HG03354 (cell line): ENCODE data around the gene USP37.

Experiments used
- ATAC-seq: cut with Tn5 transposase; IDR thresholded peaks from one replicate; pipeline ENCODE4 v1.9.1; 2021; ENCODE audit warnings: mild to moderate bottlenecking; ENCODE audit not compliant: unreplicated experiment, poor library complexity, severe bottlenecking

The USP37 gene

GRCh38 chr2:218437969-218438368, 130.2 kb downstream of the USP37 start:
- ATAC-seq, result no peak

- no peak for ATAC-seq
These were observed 131.2 kb downstream of the USP37 start for GRCh38 chr2:218436992-218437391.

GRCh38 chr2:218435003-218435982, 132.9 kb downstream of the USP37 start:
- ATAC-seq, result no peak

- ATAC-seq, result no peak
These were observed 133.7 kb downstream of the USP37 start for GRCh38 chr2:218434456-218434855.

DNA sequence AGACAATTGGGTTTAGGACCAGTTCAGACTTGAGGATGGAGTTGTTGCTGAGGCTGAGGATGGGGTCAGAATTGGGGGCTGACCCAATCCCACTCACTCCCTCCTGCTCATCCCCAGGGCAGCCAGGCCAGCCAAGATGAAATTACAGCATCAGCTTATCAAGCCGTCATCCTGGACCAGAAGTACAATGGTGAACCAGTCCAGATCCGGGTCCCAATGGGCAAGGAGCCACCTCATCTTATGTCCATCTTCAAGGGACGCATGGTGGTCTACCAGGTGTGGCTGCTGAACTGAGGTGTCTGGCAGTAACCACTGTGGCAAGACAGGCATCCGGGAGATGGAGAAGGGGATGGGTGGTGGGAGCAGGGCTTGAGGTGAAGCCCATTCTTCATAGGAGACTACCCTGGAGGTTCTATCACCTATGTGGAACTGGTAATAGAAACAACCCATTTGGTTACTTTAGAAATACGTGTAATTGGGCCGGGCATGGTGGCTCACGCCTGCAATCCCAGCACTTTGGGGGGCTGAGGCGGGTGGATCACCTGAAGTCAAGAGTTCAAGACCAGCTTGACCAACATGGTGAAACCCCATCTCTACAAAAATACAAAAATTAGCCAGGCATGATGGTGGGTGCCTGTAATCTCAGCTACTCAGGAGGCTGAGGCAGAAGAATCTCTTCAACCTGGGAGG, 135.3 kb downstream of the USP37 start:
- ATAC-seq, result no peak

DNA sequence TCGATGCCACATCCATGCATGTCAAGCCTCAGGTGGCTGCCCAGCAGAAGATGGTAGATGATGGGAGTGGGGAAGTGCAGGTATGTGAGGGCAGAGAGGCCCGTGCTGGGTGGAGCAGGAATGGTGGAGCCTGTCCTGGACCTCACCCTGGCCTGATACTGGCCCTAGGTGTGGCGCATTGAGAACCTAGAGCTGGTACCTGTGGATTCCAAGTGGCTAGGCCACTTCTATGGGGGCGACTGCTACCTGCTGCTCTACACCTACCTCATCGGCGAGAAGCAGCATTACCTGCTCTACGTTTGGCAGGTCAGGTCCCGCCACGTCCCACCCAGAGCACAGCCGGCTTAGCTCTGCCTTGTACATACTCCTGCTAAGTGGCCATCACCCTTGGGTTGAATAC, 136.3 kb downstream of the USP37 start:
- no peak for ATAC-seq

GRCh38 chr2:218430721-218431120, 137.4 kb downstream of the USP37 start:
- ATAC-seq, result no peak

- no peak for ATAC-seq
These were observed 138.0 kb downstream of the USP37 start for GRCh38 chr2:218429911-218430692.

DNA sequence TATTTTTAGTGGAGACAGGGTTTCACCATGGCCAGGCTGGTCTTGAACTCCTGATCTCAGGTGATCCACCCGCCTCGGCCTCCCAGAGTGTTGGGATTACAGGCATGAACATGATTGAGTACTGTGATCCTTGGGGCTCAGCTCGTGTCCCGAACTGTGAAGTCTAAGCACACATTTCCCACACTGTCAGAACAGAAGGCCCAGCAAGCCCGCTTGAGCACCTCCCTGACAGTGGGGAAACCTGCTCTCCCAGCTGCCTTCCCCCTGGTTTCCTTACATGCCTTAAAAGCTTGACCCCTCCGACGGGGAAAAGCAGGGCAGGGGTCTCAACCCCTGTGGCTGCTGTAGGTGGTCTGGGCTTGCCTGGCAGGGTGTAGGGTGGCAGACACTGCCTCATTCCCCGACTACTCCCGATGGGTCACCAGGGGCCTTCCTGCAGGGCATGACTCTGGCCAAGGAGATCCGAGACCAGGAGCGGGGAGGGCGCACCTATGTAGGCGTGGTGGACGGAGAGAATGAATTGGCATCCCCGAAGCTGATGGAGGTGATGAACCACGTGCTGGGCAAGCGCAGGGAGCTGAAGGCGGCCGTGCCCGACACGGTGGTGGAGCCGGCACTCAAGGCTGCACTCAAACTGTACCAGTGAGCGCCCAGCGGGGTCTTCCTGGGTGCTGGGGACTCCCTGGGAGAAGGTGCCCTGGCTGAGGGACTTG, 139.1 kb downstream of the USP37 start:
- ATAC-seq, result no peak

DNA sequence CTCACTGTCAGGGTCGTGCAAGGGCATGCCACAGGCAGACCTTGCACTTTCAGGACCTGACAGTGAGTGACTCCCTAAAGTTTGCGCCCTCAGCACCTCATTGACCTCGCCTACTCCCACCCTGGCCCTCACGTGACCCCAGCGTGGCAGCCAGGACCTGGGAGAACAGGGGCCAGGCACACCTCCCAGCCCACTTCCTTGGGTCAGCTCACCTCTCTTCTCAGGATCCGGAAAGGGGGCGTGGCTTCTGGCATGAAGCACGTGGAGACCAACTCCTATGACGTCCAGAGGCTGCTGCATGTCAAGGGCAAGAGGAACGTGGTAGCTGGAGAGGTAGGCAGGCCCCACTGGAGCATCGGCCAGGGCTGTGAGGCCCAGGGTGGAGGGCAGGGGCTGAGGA, 140.4 kb downstream of the USP37 start:
- ATAC-seq, result no peak

GRCh38 chr2:218425531-218425930, 142.6 kb downstream of the USP37 start:
- ATAC-seq, result no peak

DNA sequence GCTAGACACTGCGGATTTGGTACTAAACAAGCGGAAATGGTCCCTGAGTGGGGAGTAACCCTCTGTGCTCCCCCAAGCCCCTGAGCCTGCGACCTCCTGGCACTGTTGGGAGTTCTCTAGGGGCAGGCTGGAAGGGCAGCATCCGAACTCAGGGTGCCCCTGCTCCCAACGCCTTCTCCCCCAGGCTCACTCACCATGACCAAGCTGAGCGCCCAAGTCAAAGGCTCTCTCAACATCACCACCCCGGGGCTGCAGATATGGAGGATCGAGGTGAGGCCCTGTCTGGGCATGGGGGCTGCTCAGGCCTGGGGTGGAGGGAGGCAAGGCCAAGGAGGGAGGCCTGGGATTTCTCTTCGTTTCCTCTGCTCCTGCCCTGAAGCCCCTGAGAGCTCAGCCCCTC, 144.6 kb downstream of the USP37 start:
- ATAC-seq, result no peak

DNA sequence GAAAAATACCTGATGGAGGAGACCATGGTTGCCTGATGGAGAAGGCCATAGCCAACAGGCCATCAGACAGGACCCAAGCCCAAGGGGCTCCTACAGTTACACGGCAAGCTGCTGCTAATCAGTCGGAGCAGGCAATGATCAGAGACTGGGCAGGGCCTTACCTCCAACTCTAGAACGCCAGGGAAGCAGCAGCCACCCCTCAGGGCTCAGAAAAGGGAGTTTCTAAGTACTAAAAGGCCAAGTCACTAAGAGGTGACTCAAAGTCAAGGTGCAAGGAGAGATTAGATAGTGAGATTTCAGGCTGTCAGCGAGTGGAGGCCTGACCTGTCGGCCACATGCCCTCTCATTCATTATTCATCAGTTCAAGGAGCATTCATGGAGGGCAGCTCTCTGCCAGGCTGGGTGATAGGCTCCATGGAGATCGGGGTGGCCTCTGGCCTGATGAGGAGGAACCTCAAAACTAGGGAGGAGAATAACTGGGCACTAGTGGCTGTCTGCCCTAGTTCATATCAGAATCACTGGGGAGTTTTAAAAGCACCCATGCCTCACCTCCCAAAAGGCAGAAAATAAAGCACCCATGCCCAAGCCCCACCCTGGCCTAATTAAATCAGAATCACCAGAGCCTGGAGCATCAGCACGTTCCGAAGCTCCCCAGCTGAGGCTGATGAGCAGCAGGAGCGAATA, 145.6 kb downstream of the USP37 start:
- ATAC-seq, result no peak

DNA sequence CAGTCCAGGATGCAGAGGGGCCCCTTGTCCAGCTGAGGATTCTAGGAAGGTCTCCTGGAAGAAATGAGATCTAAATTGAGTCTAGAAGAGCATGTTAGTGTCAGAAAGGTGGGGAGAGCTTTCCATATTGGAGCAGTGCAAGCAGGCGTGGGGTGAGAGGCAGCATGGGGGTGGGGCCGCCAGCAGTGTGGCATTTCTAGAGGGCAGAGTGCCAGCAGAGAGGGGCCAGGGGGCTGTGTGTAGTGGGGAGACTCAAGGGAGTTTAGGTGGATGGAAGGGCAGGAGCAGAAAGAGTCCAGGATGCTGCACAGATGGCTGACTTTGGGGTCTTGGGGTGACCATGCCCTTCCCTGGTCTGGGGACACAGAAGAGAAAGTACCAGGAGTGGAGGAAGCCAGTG, 147.1 kb downstream of the USP37 start:
- no peak for ATAC-seq

DNA sequence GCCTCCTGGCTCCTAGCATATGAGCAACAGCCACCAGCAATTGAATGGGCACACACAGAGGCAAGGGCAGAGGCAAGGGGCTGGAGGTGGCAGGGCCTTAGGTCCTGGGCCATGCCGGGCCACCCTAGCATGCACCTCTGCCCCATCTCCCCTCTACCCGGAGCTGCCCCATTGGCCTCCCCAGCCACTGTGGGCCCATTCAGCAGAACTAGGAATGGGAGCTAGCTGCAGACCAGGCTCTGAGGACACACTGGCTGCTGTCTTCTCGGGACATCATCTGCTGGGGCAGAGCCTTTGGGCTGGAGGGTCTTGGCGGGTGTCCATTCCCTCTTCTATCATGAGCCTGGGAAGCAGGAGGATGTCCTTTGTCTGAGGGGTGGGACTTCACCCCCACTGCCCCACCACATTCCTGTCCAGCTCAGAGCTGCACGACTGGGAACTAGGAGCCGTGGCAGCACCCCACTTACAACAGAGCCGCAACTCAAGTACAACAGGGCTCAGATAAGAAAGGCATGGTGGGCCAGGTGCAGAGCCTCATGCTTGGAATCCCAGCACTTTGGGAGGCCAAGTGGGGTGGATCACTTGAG, 148.4 kb downstream of the USP37 start:
- ATAC-seq, result no peak

DNA sequence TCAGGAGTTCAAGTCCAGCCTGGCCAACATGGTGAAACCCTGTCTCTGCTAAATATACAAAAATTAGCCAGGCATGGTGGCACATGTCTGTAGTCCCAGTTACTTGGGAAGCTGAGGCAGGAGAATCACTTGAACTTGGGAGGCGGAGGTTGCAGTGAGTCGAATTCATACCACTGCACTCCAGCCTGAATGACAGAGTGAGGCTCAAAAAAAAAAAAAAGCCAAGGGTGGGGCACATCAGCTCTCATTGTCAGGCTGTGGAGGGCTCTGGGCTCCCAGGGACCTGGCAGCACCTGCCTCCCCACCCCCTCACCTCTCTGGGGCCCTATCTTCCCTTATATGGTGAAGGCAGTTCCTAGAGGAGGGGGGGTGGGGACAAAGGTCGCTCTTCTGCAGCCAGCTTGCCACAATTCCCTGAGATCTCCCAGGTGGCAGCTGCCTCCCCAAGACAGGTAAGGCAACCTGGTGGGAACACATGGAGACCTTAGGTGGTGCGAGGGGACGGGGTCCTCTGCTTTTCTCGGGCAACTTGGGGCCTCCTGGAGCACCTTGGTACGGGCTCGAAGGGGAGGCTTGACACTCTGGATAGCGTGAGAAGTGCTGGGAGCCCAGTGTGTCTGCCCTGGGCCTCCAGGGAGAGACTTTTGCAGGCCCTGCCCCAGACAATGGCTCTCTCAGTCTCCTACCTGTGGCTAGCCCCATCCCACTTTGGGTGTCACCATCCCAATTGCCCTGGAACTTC, 149.3 kb downstream of the USP37 start, which contains the start of gene VIL1:
Gene VIL1, plus strand, starts transcription at position 407 of the 742 bp plus-strand sequence. CDS start 4,656 bp downstream, outside the sequence.
- ATAC-seq, result no peak

DNA sequence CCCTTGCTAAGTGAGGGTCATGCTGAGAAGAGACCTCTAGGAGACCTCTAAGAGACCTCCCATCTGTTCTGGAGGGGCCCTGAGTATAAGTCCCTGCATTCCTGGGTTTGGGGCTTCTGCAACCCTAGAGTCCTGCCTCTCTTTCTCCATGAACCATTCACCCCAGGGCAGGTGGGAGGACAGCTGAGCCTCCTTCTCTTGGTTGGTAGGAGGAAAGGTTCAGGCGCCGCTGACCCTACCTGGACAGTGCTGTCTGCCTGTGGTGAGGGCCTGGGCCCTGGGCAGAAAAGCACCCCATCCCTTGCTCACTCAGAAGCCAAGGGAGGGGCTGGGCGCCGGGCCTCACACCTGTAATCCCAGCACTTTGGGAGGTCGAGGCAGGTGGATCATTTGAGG, 149.8 kb downstream of the USP37 start:
- ATAC-seq, result no peak

DNA sequence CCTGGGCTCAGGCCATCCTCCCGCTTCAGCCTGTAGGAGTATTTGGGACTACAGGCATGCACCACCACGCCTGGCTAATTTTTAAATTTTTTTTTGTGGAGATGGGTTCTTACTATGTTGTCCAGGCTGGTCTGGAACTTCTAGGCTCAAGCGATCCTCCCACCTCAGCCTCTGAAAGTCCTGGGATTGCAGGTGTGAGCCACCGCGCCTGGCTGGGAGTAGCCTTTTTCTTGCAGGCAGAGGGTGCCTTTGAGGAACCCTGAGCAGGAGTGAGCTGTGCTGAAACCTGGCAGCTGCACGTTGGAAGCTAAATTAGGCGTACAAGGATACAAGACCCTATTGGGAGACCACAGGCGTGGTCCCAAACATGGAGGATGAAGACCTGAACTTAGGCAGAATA, 160.4 kb downstream of the USP37 start:
- no peak for ATAC-seq
